ENCODE results near the gene RNF207.

GRCh38 chr1:6212193-6212959 is 6.5 kb downstream of the RNF207 start:
- TF ChIP-seq CTCF (IDR thresholded peaks at IDR 0.05; ENCODE audit: low read depth, low read length) (no peak), POLR2A (IDR thresholded peaks at IDR 0.05; ENCODE audit: extremely low read depth, insufficient read length) (no peak), MAX (IDR thresholded peaks at IDR 0.05; ENCODE audit: low read depth, low read length) (no peak; the same call in 1 of the 2 replicates), MYC (IDR thresholded peaks at IDR 0.05; ENCODE audit: low read depth, low read length) (no peak)
